Stimulated activated CD8-positive, alpha-beta memory T cell treated with anti-CD3 and anti-CD28 coated beads, Interleukin-2, amount 100 ng/mL, for 48 hours (primary cell): ENCODE measurements around the gene GTF2IRD2.
"Not testable (repeated sequence)": the region's sequence is repeated elsewhere in the genome, so short reads cannot be mapped to it uniquely, and the experiment has no call there.

ENCODE experiments used
- DNase-seq, 2 donors: peaks; one replicate each; pipeline ENCODE4 v3.0.0-alpha.2; 2020; ENCODE audit warnings: low read depth in 2 of 2

The GTF2IRD2 gene

GRCh38 chr7:74788369-74789150 lies 62.8 kb downstream of the GTF2IRD2 start:
- DNase-seq, result peak; percentile 83 to 93

- not testable (repeated sequence) for DNase-seq
Measured at GRCh38 chr7:74783595-74783994, 67.8 kb downstream of the GTF2IRD2 start.

- DNase-seq, result not testable (repeated sequence)
Measured at GRCh38 chr7:74781746-74782145, 69.7 kb downstream of the GTF2IRD2 start.

- DNase-seq, result not testable (repeated sequence)
Measured at GRCh38 chr7:74779053-74779452, 72.4 kb downstream of the GTF2IRD2 start.

DNA sequence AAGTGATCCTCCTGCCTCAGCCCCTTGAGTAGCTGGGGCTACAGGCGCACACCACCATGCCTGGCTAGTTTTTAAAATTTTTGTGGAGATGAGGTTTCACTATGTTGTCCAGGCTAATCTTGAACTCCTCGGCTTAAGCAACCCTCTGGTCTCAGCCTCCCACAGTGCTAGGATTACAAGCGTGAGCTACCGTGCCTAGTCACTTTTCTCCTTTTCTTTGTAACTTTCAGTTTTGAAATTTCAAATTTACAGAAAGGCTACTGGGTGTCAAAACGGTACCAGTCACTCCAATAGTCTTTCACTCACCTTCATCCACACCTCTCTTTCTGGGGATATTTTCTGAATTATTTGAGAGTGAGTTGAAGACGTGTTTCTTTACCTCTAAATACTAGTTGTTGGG lies 76.3 kb downstream of the GTF2IRD2 start:
- not testable (repeated sequence) for DNase-seq

GRCh38 chr7:74773760-74774750 lies 77.3 kb downstream of the GTF2IRD2 start, which contains the start of gene NCF1:
Gene NCF1, plus strand, starts transcription at chr7:74774011. Its CDS starts 21 bp downstream, at chr7:74774032.
- not testable (repeated sequence) for DNase-seq

- not testable (repeated sequence) for DNase-seq
Measured at GRCh38 chr7:74772093-74772492, 79.3 kb downstream of the GTF2IRD2 start.

GRCh38 chr7:74770062-74770461 lies 81.3 kb downstream of the GTF2IRD2 start:
- DNase-seq, result not testable (repeated sequence)

- DNase-seq, result not testable (repeated sequence)
Measured at GRCh38 chr7:74766991-74767390, 84.4 kb downstream of the GTF2IRD2 start.

- DNase-seq, result not testable (repeated sequence)
Measured at GRCh38 chr7:74766509-74766908, 84.9 kb downstream of the GTF2IRD2 start.

DNA sequence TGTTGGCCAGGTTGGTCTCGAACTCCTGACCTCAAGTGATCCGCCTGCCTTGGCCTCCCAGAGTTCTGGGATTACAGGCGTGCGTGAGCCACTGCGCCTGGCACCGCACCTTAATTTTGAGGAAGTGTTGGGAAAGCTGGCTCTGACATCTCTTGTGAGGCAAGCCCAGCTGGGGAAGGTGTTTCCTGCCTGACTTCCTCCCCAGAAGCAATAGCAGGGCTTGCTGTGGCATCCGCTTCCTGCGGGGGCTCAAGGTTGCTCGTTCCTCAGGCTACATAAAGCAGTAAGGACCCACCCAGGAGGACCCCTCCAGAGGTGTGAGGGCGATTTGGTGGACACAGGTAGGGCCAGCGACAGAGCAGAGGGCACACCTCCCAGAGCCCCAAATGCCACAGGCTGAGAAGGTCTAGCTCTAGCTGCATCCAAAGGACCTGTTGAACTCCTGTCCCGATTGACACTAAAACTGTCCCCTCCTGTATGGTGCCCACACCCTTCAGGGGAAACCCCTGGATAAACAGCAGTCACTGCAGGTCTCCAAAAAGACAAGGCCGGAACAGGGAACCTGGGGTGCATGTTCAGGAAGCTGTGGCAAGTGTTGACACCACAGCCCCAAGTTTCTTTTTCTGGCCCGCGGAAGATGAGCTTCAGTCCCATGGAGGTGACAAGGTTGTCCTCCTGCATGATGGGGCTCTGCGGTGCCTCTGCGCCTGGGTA lies 86.0 kb downstream of the GTF2IRD2 start:
- not testable (repeated sequence) for DNase-seq

- DNase-seq, result not testable (repeated sequence)
Measured at GRCh38 chr7:74758982-74759381, 92.4 kb downstream of the GTF2IRD2 start.

DNA sequence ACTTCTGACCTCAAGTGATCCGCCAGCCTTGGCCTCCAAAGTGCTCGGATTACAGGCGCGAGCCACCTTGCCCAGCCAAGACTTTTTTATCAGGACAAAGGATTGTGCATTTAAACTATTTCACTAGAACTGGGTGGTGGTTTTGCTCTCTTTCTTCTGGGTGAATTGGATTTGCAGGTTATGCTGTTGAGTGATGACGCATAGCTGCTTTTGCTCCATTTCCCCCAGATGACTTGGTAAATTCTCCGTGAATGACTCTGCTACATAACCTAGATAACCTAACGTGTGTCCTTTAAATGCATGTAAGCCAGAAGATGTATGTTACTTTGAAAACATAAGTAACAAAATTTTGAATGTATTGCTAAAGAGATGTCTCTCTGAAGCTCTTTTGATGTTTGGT lies 93.1 kb downstream of the GTF2IRD2 start:
- DNase-seq, result not testable (repeated sequence)

DNA sequence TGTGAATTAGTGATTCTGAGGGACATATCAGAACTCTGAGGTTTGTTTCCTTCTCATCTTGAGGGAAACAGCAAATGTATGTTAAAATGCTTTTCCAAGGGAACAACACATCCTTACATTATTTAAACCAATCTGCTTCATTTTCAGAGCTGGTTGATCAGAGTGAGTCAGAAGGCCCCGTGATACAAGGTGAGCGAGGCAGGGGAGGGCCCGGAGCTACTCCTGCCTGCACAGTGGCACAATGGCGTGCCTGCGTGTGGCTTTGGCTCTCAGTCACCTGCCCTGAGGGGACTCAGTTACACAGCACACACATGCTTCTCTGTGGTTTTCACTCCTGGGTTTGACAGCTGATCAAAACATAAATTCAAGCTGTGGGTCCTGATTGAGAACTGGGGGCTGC lies 94.7 kb downstream of the GTF2IRD2 start:
- DNase-seq, result not testable (repeated sequence)

DNA sequence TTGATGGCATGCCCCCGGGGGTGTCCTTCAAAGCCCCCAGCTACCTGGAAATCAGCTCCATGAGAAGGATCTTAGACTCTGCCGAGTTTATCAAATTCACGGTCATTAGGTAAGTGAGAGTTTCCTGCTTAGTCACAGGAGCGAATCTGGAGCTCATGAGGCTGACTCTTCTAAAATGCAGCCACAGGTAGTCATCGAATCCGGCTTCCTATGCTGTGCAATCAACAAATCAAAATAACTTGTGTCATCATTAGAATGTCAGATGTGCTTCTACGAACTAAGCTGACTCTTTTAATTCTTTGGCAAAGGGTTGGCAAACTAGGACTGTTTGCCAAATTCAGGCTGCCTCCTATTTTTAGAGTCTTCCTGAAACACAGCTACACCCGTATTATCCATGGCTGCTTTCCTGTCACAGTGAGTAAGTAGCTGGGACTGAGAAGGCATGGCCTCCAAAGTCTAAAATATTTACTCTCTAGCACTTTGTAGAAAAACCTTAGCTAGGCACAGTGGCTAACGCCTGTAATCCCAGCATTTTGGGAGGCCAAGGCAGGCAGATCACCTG lies 97.4 kb downstream of the GTF2IRD2 start:
- DNase-seq, result not testable (repeated sequence)
